Activated T-cell treated with anti-CD3 and anti-CD28 coated beads, Interleukin-2, amount 50 U/mL, for 4 hours (primary cell): ENCODE data around the gene WWTR1. TPM values are rescaled to one million over a fixed set of nuclear protein-coding genes. Genes with fewer than 3 reads are reported as not detected.

ENCODE experiments used
- ATAC-seq, 2 donors: fragments of 200-7000 bp; cut with Tn5 transposase; one replicate each; pipeline ENCODE4 v1.10.0; 2021
- DNase-seq: peaks from one replicate; pipeline ENCODE4 v3.0.0-alpha.2; 2020
- H3K27me3 Mint-ChIP-seq: one replicate; pipeline ENCODE4 v1.8.0; 2021; ENCODE audit warnings: low read depth, mixed read lengths
- H3K36me3 Mint-ChIP-seq: one replicate; pipeline ENCODE4 v1.8.0; 2022; ENCODE audit warnings: mixed read lengths; ENCODE audit not compliant: insufficient read depth
- H3K4me1 Mint-ChIP-seq: one replicate; pipeline ENCODE4 v1.8.0; 2021; ENCODE audit warnings: low read depth, mixed read lengths
- H3K4me3 Mint-ChIP-seq: one replicate; pipeline ENCODE4 v1.8.0; 2021; ENCODE audit warnings: mild to moderate bottlenecking, moderate library complexity, mixed read lengths
- H3K9me3 Mint-ChIP-seq: one replicate; pipeline ENCODE4 v1.8.0; 2021; ENCODE audit warnings: mixed read lengths
- total RNA-seq, 3 donors: library from RNA; stranded (reverse); gene quantifications; one replicate each; pipeline ENCODE4 v1.2.1, GENCODE V29; 2021

The WWTR1 gene
- total RNA-seq, 3 donors from 2014 or later: 0.63 to 1.5 (median 1.0) TPM

DNA sequence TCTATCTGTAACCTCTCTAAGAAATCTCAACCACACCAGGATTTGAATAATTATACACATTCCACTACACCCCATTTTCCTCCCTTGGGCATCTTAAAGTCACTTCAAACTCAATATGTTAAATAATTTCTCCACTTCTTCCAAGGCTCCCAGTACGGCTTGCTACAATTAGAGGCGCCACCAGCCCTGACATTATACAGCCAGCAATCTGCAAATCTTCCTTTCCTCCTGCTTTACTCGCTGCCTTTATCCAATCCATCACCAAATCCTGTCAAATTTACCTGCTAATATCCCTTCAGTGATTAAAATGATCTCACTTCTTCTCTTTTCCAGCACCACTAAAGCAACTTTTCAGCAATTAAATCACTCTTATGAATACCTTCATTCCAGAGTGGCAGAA, 13.9 kb downstream of the WWTR1 start:
- DNase-seq (no peak), ATAC-seq (no peak)
- H3K9me3 Mint-ChIP-seq: no peaks in the 10 kb centered on the region
- H3K4me3 Mint-ChIP-seq: no peak overlapping the region
- no peaks in the 10 kb centered on the region for H3K4me1 Mint-ChIP-seq
- no peaks in the 10 kb centered on the region for H3K36me3 Mint-ChIP-seq
- H3K27me3 Mint-ChIP-seq: peaks cover 7% of the 10 kb centered on the region

- no peaks in the 10 kb centered on the region for H3K36me3 Mint-ChIP-seq
- DNase-seq: no peak
- H3K4me1 Mint-ChIP-seq: no peaks in the 10 kb centered on the region
- no peak overlapping the region for H3K4me3 Mint-ChIP-seq
- H3K27me3 Mint-ChIP-seq: peaks cover 7% of the 10 kb centered on the region
- ATAC-seq: no peak
- no peaks in the 10 kb centered on the region for H3K9me3 Mint-ChIP-seq
Measured at GRCh38 chr3:149643482-149643798, 14.4 kb downstream of the WWTR1 start.

DNA sequence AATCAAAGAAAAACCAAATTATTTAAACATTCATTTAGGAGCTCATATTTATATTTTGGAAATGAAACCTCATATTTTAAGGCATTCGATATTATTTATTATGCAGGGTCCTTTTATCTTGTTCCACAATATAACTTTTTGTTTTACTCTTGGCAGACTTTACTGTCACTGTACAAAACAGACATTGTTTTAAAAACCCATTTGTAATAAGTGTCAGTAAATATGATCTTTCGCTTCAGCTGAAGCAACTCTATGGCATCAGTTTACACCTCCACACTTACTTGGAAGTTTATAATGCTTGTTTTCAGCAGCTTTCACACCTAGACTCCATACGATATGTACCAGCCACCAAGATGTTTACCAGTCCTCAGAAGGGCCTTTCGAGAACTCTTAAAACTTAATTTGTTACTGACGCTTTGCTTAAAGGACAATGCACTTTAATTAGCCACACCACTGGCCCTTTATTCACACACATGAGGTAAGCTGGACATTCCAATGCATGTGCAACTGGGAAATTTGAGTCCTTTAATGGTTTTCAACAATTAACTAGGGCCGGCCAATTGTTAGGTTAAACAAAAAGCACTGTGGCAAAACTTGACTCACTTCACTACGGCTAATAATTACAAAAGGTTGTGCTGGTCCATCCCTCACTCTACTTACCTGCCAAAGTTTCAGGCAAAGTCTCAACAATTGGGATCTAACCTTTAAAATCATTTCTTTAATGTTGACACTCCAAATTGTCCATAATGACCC, 16.7 kb downstream of the WWTR1 start:
- ATAC-seq (no peak), DNase-seq (no peak)
- H3K9me3 Mint-ChIP-seq: no peaks in the 10 kb centered on the region
- no peaks in the 10 kb centered on the region for H3K27me3 Mint-ChIP-seq
- no peaks in the 10 kb centered on the region for H3K4me1 Mint-ChIP-seq
- no peak overlapping the region for H3K4me3 Mint-ChIP-seq
- no peaks in the 10 kb centered on the region for H3K36me3 Mint-ChIP-seq

DNA sequence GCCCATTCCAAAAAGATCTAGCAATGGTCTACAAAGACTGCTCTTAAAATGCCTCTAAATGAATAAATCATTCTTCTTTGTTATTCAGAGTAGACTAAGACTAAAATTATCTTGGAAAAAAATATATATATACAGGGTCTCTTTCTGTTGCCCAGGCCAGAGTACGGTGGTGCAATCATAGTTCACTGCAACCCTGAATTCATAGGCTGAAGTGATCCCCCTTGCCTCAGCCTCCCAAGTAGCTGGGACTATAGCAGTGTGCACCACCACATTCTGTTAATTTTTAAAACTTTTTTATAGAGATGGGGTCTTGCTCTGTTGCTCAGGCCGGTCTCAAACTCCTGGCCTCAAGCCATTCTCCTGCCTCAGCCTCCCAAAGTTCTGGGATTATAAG, 18.7 kb downstream of the WWTR1 start:
- Mint-ChIP-seq H3K36me3 (no peaks in the 10 kb centered on the region), H3K27me3 (no peaks in the 10 kb centered on the region), H3K4me1 (no peaks in the 10 kb centered on the region), H3K4me3 (no peak overlapping the region), H3K9me3 (no peaks in the 10 kb centered on the region)
- DNase-seq (no peak), ATAC-seq (no peak)

- Mint-ChIP-seq H3K36me3 (no peaks in the 10 kb centered on the region), H3K4me1 (no peaks in the 10 kb centered on the region), H3K27me3 (peaks cover 5% of the 10 kb centered on the region), H3K4me3 (no peak overlapping the region), H3K9me3 (no peaks in the 10 kb centered on the region)
- ATAC-seq: no peak
- DNase-seq: no peak
Measured at GRCh38 chr3:149638228-149639092, 19.4 kb downstream of the WWTR1 start.

GRCh38 chr3:149635396-149635795, 22.4 kb downstream of the WWTR1 start:
- Mint-ChIP-seq H3K4me1 (no peaks in the 10 kb centered on the region), H3K9me3 (no peaks in the 10 kb centered on the region), H3K4me3 (no peak overlapping the region), H3K36me3 (no peaks in the 10 kb centered on the region), H3K27me3 (peaks cover 7% of the 10 kb centered on the region)
- DNase-seq (no peak), ATAC-seq (no peak)

DNA sequence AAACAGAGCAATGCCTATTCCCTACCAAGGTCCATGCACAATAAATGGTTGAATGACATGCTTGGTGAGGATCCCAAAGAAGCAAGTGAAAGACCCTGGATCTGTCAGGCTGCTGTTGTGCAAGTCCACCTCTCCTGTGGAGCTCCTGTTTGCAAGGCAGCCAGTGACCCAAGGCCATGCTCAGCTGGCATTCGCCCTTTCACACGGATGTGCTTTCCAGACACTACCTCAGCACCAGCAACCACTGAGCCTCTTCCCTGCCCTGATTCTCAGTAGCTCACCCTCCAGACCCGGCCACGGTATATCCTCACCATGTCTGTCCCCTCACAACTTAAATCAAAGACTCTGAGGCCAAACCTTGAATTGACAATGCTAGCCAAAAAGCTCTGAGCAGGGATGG, 23.3 kb downstream of the WWTR1 start:
- no peak for DNase-seq
- H3K4me1 Mint-ChIP-seq: no peaks in the 10 kb centered on the region
- H3K4me3 Mint-ChIP-seq: no peak overlapping the region
- no peaks in the 10 kb centered on the region for H3K36me3 Mint-ChIP-seq
- H3K27me3 Mint-ChIP-seq: peaks cover 7% of the 10 kb centered on the region
- H3K9me3 Mint-ChIP-seq: no peaks in the 10 kb centered on the region
- no peak for ATAC-seq

DNA sequence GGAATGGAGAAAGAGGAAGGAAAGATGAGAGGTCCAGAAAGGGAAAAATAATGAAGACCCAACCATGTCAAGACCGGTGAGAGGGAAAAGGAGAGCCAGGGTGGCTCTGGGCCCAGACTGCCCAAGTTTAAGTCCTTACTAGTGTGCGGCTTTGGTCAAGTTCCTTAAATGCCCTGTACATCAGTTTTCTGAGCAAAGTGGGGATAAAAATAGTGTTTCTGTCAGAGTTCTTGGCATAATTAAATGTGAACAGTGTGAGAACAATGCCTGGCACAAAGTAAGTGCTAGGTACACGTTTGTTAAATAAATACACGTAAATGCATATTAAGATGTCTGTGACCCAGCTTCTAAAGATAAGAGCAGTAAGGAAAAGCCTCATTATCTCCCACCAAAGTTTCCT, 23.8 kb downstream of the WWTR1 start:
- ATAC-seq (no peak), DNase-seq (no peak)
- Mint-ChIP-seq H3K9me3 (no peaks in the 10 kb centered on the region), H3K36me3 (no peaks in the 10 kb centered on the region), H3K27me3 (peaks cover 7% of the 10 kb centered on the region), H3K4me3 (no peak overlapping the region), H3K4me1 (no peaks in the 10 kb centered on the region)

DNA sequence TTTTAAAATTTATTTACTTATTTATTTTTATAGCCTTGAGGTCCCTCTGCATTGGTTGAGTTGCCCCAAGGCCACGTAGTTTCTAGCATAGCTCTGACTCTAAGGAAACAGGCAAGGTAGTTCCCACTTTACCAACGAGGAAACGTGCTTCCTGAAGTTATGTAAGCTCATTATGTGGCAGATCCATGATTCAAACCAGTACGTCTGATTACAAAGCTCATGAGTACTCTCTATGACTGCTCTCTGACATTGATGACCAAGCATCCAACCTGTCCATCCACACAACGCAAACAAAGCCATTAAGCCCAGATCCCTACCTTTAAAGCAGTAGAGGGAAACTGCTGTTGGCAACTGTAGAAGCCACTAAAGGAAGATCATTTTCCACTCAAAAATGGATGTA, 25.6 kb downstream of the WWTR1 start:
- Mint-ChIP-seq H3K36me3 (no peaks in the 10 kb centered on the region), H3K27me3 (peaks cover 9% of the 10 kb centered on the region), H3K9me3 (no peaks in the 10 kb centered on the region), H3K4me3 (no peak overlapping the region), H3K4me1 (no peaks in the 10 kb centered on the region)
- no peak for DNase-seq
- no peak for ATAC-seq

- Mint-ChIP-seq H3K4me3 (no peak overlapping the region), H3K4me1 (no peaks in the 10 kb centered on the region), H3K36me3 (no peaks in the 10 kb centered on the region), H3K27me3 (peaks cover 10% of the 10 kb centered on the region), H3K9me3 (no peaks in the 10 kb centered on the region)
- ATAC-seq: no peak
- DNase-seq: no peak
Measured at GRCh38 chr3:149630806-149631205, 27.0 kb downstream of the WWTR1 start.

DNA sequence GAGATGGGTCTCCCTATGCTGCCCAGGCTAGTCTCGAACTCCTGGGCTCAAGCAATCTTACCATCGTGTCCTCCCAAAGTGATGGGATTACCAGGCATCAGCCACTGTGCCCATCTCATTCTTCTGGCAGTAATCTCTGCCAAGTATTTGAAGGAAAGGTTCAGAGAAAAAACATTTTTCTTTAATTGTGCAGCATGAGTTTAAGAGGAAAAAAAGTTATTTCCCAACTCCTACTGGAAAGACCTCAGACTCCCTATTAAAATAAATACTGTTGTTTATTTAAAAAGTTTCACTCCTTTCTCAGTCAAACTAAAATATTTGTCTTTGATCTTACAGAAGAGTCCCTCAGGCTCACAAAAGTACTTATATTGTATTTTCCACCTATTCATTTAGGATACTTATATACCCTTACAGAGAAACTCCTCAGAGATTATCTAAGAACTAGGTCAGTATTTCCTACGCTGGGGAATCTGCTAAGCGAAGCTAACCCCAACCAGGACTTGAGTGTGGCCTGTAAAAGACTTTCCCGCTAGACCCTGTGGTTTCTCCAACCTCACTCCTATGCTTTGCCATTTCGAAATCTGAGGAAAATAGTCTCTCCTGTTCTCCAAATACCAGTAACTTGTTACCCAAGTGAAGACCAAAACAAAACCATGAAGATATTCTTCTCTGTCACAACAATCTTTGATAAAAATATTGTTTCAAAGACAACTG, 28.7 kb downstream of the WWTR1 start:
- no peaks in the 10 kb centered on the region for H3K9me3 Mint-ChIP-seq
- no peaks in the 10 kb centered on the region for H3K36me3 Mint-ChIP-seq
- H3K4me3 Mint-ChIP-seq: no peak overlapping the region
- H3K4me1 Mint-ChIP-seq: no peaks in the 10 kb centered on the region
- peaks cover 12% of the 10 kb centered on the region for H3K27me3 Mint-ChIP-seq
- ATAC-seq (no peak), DNase-seq (no peak)

DNA sequence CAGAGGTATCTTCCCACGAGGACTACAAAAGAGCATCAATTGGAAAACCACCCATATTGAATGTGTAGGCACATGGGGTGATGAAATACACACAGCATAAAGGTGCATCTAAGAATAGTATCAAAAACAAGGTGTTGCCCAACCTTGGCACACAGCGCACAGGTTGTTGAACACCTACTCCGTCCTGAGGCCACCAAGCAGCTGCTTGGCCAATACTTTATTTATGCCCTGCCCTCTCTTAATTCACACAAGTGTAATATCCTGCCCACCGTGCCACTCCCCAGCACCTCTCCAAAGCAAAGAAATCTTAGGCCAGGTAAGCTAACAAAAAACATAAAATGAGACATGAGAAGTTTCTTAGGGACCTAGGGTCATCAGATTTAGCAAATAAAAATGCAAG, 31.2 kb downstream of the WWTR1 start:
- Mint-ChIP-seq H3K27me3 (peaks cover 5% of the 10 kb centered on the region), H3K36me3 (no peaks in the 10 kb centered on the region), H3K9me3 (no peaks in the 10 kb centered on the region), H3K4me3 (no peak overlapping the region), H3K4me1 (no peaks in the 10 kb centered on the region)
- ATAC-seq (no peak), DNase-seq (no peak)

DNA sequence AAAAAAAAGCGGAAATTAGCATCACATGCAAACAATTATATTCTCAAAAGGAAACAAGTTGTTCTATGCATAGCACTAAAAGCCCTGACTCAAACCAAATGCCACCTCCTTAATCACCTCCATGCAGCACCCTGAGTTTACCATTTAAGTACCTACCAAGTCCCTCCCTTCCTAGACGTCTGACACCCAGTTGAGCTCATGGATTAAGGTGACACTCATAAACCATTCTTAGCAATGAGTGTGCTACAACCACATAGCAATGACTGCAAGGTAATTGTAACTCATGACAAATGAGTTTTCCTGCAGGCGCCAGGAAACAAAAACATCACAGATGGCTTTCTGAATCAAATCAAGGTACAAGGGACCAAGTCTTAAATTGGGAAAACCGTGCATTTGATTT, 32.0 kb downstream of the WWTR1 start:
- DNase-seq: no peak
- Mint-ChIP-seq H3K36me3 (no peaks in the 10 kb centered on the region), H3K27me3 (peaks cover 5% of the 10 kb centered on the region), H3K4me3 (no peak overlapping the region), H3K4me1 (peaks cover 3% of the 10 kb centered on the region), H3K9me3 (no peaks in the 10 kb centered on the region)
- no peak for ATAC-seq

DNA sequence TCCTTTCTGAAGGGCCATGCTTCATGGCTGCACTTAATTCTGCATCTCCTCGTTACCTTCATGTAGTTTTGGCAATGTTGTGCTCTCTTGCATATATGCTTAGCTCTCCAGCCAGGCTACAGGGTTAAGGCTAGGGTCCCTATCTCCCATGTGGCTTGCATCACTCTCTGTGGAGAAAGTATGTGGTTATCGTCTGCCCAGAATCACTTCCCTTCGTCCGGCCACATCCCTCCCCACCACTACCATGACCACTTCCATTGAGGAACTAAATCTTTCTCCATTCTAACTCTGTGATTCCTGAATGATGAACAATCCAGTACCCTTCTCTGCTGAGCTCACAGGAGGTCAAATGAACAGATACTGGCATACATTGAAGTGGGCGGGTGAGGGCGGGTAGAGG, 34.0 kb downstream of the WWTR1 start:
- Mint-ChIP-seq H3K36me3 (no peaks in the 10 kb centered on the region), H3K4me1 (peaks cover 7% of the 10 kb centered on the region), H3K27me3 (peaks cover 5% of the 10 kb centered on the region), H3K4me3 (no peak overlapping the region), H3K9me3 (no peaks in the 10 kb centered on the region)
- DNase-seq (no peak), ATAC-seq (no peak)
